Neural progenitor cell (in vitro differentiated cells): Measurements from ENCODE around the gene DSC3.

ENCODE experiments used
- EZH2 ChIP-seq: fragments of 200-600 bp; sonication (generic); IDR thresholded peaks from 2 replicates; pipeline ENCODE4 v1.6.1; 2017; ENCODE audit warnings: antibody characterized with exemption, mild to moderate bottlenecking, moderate library complexity
- TF ChIP-seq, protein P1 (sequence below): fragments of 200-600 bp; sonication (generic); IDR thresholded peaks from 2 replicates; pipeline ENCODE4 v1.5.1; 2017; ENCODE audit warnings: antibody characterized with exemption, mild to moderate bottlenecking

- TF ChIP-seq, protein P1, sequence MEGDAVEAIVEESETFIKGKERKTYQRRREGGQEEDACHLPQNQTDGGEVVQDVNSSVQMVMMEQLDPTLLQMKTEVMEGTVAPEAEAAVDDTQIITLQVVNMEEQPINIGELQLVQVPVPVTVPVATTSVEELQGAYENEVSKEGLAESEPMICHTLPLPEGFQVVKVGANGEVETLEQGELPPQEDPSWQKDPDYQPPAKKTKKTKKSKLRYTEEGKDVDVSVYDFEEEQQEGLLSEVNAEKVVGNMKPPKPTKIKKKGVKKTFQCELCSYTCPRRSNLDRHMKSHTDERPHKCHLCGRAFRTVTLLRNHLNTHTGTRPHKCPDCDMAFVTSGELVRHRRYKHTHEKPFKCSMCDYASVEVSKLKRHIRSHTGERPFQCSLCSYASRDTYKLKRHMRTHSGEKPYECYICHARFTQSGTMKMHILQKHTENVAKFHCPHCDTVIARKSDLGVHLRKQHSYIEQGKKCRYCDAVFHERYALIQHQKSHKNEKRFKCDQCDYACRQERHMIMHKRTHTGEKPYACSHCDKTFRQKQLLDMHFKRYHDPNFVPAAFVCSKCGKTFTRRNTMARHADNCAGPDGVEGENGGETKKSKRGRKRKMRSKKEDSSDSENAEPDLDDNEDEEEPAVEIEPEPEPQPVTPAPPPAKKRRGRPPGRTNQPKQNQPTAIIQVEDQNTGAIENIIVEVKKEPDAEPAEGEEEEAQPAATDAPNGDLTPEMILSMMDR = no peak
- no peak for TF ChIP-seq EZH2
Observed at GRCh38 chr18:30944773-30945417, 97.6 kb downstream of the DSC3 start.
